GM20431 (cell line): ENCODE results near the gene DISP3.

Experiments
- in situ Hi-C: fragments of 300-500 bp; cut with MseI, MboI; formaldehyde crosslinking; loops from one replicate; pipeline ENCODE4 v1.15.0; 2020; ENCODE audit warnings: low sequenced_read_pairs; ENCODE audit not compliant: unreplicated experiment

DISP3 gene

DNA sequence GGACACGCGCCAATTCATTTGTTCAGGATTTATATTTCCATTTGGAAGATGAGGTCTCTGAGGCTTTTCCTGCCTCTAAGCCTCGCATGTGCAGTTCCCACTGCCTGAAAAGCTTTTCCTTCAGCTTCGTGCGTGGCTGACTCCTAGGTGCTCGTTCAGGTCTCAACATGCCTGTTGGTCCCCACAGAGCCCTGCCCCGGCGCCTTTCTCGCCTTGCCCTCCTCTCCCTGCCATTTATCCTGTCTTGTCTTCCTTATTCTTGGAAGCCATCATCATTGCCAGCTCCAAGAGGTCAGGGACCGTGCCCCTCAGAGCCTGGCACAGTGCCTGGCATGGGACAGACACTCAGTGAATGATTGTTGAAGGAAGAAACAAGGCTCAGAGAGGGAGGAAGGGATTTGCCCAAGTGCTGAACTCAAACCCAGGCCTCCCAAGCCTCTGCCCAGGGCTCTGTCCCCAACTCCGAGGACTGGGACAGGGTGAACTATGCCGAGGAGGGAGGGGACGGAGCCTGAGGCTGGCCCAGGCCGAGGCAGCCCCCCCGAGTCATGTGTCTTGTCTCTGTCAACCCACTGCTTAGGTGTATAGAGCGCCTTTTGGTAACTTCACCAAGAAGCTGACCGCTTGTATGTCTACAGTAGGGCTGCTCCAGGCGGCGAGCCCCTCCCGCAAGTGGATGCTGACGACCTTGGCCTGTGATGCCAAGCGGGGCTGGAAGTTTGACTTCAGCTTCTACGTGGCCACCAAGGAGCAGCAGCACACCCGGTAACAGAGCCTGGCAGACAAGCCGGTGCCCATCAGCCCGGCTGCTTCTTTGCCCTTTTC, 47.3 kb downstream of the DISP3 start:
- in situ Hi-C loops, result no loop called here

DNA sequence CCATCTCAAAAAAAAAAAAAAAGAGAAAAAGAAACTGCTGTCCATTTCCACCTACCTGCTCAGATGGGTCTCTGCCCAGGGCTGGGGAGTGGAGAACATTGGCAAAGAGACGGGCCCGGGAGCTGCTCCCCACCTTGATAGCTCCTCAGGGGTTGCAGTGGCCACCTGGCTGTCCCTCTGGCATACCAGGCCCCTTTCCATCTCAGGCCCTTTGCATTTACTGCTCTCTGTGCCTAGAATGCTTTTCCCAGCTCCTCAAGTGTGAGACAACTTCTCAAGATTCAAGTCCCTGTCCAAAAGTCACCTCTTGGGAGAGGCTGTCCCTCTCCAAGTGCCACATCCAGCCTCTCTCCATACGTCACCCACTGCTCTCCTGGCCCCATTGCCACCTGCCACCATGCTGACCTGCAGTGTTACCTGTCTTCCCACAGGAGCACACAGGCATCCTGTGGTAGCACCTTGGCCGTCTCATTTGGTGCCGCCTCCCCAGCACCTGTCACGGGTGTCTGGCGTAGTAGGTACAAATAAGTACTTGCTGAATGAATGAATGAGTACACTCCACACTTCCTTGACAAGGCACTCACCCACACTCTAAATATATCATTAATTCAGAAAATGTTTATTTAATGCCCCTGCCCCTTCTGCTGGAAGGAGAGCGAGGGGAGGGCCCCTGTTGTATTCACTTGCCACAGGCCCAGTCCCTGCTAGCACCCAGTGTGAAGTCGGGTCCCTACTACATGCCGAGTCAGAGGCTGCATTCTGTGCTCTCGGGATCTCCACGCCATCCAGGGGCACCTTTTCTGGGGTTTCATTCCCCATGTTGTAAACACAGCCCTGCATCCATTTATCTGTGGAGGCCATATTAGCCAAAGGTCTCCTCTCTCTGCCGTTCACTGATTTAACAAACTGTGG, 48.8 kb downstream of the DISP3 start:
- in situ Hi-C loops, result no loop called here

DNA sequence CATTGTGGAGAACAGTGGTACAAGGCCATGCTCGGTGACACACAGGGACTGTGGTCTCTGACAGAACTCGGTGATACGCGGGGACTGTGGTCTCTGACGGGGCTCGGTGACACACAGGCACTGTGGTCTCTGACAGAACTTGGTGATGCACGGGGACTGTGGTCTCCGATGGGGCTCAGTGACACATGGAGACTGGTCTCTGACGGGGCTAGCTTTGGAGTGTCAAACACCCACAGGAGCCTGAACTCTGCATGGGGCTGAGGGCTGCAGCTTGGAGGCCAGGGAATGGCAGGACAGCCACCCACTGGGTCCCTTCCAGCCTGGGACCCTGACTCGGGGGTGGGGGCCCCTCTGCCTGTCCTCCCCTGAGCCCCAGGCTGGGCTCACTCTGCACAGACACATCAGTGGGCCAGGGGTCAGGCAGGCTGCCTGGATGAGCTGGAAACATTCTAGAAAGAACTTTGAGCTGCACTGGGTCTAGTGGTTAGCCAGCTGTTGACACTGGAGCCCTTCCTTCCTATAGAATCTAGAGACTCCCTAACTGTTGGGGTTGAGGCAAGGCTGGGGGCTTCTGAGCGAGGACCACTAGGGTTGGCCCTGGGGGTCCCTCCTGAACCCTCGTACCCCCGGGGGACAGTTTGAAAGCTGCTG, 49.8 kb downstream of the DISP3 start:
- in situ Hi-C loops, result no loop called here

DNA sequence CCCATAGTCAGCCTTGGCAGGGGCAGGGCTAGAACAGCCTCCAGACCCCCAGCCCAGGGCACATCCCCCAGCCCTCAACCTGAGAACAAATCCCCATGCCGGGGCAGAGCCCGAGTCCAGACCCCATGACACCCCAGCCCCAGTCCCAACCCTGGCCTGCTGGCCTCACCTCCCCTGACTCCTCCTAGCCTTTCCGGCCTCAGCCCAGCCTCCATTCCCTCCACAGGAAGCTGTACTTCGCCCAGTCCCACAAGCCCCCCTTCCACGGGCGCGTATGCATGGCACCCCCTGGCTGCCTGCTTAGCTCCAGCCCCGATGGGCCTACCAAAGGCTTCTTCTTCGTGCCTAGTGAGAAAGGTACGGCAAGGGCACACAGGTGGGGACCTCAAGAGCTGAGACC, 50.4 kb downstream of the DISP3 start:
- in situ Hi-C loops, result no loop called here

DNA sequence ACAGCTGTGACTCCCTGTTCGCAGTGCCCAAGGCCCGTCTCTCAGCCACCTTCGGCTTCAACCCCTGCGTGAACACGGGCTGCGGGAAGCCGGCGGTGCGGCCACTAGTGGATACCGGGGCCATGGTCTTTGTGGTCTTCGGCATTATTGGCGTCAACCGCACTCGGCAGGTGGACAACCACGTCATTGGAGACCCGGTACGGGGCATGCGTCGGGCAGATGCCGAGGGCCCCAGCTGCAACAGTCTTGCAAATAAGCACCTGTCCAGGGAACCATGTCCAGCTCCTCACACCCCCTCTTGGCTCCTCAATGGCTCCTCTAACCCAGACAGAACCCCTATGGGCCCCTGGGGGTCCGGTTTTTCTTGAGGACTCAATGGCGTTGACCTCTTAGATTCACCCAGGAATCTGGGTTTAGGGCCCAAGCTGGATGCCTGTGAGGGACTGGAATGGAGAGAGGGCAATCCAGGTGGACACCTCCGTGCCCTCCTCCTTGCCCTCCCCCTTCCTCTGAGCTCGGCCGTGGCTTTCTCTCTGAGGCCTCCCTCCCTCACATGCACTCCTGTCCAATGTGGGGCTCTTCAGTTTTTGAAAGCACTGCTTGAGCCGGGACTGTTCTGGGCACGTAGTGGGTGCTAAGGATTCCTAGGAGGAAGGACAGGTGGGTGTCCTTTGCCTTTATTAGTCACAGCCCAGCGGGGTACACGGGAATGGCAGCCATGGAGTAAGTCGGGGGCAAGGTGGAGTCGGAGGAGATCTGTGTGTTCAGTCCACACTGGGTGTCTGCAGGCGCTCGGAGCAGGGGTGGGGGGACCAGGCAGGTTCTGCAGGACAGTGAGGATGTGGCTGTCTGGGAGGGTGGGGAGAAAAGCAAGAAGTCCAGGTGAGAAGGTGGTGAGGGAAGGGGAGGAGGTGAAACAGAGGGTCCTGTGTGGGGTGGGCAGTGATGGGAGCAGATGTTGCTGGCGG, 51.1 kb downstream of the DISP3 start:
- in situ Hi-C loops, result no loop called here

DNA sequence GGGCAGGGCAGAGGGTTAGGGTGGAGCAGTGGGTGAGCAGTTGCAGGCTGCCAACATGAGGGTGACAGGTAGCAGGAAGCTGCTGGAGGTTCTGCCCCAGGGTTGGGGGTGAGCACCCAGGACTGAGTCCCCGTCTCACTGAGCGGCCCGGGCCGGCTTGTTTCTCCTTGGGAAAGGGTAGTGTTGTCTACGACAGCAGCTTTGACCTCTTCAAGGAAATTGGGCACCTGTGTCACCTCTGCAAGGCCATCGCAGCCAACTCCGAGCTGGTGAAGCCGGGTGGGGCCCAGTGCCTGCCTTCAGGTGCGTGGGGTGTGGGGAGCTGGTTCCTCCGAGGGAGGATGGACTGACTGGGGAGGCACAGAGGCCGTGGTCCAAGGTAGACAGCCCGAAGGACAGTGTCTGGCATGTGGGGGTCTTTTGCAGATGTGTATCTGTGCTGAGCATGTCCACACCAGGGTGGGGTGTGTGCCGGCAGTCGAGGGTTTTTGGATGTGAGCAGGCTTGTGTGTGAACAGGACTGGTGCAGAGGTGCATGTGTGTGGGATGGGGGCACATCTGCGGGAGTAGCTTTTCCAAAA, 51.9 kb downstream of the DISP3 start:
- in situ Hi-C loops, result no loop called here

DNA sequence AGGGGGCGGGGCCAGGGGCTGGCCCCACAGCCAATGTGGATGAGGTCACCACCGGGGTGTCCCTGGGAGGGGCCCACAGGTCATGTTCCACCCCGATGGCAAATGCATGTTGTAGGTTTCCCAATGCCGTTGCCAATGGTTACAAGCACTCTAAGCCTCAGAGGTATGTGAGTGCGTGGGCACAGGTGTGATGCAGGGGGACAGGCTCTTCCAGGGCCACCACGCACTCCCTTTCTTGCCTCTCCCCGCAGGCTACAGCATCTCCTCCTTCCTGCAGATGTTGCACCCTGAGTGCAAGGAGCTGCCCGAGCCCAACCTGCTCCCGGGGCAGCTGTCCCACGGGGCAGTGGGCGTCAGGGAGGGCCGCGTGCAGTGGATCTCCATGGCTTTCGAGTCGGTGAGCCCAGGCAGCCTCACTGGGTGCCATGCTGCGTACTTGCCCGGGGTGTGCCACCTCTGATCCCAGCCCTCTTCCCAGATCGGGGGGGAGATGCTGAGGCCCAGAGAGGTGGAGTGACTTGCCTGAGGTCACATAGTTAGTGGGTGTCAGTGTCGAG, 52.4 kb downstream of the DISP3 start:
- in situ Hi-C loops, result no loop called here

DNA sequence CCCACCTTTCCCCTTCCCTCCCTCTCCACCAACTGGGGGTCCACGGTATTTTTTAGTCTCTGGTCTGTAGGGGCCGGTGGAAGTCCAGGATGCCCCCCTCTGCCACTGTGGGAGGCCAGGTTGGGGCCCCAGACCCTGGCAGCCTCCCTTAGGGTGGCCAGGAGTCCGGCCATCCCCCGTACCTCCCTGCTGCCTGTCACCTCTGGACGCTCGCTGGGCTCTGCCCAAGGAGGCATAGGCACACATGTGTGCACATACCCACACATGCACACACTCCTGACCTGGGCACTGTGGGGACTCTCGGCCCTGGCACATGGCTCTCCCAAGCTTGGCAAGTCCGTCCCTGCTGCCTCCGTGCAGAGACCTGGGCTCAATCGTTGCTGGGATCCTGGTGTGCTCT, 53.0 kb downstream of the DISP3 start:
- in situ Hi-C loops, result no loop called here

DNA sequence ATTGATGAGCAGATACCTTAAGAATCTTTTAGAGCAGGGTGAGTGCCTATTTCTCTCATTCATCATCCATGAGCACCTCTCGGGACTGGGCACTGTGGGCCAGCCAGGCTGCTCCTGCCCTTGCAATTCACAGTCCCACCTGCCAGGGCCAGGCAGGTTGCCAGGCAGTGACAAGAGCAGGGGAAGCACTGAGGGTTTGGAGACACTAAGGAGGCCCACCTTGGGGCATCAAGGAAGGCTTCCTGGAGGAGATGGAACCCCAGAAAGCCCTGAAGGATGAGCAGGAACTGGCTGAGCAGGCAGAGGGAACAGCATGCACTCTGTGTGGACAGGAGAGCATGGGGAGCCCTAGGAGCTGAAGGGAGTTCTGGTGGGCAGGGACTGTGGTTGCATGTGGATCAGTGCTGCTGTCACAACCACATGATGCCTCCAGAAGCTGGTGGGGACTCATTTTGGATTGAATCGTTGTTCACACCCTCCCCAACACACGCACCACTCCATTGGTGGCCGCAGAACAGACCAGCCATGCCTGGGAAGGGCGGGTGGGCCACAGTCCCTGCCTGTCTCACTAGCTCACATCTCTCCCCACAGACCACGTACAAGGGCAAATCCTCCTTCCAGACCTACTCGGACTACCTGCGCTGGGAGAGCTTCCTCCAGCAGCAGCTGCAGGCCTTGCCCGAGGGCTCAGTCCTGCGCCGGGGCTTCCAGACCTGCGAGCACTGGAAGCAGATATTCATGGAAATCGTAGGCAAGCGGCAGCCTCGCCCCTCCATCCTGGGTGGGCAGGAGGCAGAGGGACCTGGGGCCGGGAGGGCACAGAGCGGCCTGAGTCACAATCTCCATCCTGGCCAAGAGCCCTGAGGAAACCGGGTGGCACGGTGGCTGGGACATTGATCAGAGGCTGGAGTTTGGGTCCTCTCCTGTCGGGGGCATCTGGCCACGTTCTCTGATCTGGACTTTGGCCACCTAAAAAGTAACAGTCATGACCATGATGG, 55.1 kb downstream of the DISP3 start:
- in situ Hi-C loops, result no loop called here

DNA sequence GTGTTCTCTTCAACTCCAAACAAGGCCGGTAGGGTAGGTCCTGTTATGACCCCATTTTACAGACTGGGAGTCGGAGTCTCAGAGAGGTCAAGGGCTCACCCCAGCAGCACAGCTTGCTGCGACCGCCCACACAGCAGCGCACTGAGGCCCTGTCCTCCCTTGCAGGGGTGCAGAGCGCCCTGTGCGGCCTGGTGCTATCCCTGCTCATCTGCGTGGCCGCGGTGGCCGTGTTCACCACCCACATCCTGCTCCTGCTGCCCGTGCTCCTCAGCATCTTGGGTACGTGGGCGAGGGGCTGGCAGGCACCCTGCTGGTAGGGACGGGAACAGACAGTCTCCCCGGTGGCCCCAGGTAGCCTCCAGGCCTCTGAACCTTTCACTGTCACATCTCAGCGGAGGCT, 55.9 kb downstream of the DISP3 start:
- in situ Hi-C loops, result no loop called here

DNA sequence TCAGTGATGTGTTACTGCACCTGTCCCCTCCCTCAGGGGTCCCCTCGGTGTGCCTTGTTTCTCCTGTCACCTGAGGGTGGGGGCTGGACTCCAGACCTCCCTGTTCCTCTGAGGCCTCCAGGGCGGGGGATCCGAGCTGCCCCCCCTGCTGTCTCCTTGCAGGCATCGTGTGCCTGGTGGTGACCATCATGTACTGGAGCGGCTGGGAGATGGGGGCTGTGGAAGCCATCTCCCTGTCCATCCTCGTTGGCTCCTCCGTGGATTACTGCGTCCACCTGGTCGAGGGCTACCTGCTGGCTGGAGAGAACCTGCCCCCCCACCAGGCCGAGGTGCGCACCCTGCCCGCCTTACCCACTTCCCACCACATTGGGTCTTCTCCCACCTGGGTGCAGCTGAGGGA, 56.4 kb downstream of the DISP3 start:
- in situ Hi-C loops, result no loop called here

DNA sequence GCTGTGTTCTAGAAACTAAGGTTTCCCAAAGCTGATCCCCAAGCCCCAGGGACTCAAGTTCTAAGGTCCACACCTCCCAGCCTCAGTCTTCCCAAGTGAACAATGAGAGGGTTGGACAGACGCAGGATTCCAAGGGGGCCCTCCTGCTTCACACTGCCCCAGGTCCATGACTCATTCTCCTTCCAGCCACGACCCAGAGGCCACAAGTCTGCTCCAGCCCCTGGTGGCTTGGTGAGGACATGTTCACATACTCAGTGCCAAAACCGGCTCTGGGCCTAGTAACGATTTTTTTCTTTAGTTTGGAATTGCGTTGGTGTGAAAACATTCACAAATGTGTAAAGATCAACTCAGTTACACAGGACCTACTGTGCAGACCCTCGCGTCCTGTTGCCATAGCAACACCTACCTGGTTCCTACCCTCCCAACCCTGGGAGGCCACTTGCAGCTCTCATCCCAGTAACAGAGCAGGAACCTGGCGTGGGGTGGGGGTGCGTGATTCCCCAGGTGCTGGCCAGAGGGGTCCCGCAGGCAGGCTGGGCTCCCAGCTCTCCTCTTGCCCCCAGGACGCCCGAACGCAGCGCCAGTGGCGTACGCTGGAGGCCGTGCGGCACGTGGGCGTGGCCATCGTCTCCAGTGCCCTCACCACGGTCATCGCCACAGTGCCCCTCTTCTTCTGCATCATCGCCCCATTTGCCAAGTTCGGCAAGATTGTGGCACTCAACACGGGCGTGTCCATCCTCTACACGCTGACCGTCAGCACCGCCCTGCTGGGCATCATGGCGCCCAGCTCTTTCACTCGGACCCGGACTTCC, 57.0 kb downstream of the DISP3 start:
- in situ Hi-C loops, result no loop called here

DNA sequence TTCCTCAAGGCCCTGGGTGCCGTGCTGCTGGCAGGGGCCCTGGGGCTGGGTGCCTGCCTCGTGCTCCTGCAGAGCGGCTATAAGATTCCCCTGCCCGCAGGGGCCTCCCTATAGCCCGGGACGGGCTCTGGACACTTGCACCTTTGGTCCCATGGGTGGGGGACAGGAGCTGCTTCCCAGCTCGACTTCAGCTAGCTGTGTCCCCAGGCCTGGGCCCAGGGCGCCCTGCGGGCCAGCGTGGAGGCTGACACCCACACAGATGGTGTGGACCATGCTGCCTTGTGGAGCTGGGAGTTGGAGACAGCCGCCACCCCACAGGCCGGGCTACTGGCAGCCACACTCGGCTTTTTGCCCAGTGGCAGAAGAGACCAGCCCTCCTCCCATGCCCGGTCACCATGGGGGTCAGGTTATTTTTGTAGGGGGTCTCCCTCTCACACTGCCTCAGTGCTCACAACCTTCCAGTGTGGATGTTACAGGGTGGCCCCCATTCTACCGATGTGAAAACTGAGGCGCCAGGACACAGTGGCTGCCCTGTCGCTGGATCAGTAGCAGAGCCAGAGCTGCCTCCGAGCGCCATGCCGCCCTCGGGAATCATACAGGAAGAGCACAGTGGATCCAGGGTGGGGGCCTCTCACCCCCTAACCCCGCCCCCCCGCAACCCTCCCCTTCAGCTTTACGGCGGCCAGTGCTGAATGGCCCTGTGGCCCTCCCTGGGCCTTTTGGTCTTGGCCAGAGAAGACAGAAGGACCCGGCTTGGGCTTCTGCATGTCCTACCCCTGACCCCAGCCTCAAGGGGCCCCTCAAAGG, 57.8 kb downstream of the DISP3 start:
- in situ Hi-C loops, result no loop called here

DNA sequence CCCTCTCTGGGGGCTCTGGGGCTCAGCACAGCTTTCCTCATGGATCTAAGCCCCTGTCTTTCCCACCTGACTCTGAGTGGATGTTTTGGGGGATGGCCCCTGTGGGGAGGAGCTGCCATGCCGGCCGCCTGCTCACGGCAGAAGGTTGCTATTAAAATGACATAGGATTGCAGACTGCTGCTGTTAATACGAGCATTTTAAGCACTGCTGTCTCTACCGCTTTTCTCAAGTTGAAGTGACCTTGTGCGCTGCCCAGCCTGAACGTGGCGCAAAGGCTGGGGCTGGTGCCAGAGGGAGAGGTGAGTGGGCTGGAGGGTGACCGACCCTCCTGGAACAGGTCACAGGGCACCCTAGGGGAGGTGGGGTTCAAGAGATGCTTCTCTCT, 58.4 kb downstream of the DISP3 start:
- in situ Hi-C loops, result no loop called here

DNA sequence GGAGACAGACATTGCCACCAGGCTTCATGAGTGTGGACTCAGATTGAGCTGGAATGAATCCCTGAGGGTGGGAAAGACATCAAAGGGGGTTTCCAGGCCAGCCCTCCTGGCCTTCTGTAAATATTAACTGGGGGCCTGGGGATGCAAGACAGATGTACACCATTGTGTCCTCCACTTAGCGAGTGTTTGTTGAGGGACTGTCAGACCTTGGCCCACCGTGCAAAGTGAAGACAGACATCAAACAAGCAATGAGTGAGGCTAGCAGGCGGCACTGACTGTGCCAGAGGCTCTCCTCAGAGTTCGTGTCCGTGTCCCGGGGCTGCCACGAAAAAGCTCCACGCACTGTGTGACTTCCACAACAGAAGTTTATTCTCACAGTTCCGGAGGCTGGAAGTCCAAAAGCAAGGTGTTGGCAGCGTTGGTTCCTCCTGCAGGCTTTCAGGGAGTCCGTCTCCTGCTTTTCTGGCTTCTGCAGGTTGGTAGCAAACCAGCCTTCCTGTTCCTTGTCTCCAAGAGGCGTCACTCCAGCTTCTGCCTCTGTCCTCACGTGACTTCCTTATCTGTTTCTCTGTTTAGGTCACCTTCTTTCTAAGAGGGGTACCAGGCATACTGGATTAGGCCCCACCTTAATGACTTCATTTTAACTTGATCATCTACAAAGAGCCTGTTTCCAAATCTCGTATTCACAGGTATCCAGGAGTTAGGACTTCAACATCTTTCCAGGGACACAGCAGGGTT, 59.1 kb downstream of the DISP3 start:
- in situ Hi-C loops, result no loop called here

DNA sequence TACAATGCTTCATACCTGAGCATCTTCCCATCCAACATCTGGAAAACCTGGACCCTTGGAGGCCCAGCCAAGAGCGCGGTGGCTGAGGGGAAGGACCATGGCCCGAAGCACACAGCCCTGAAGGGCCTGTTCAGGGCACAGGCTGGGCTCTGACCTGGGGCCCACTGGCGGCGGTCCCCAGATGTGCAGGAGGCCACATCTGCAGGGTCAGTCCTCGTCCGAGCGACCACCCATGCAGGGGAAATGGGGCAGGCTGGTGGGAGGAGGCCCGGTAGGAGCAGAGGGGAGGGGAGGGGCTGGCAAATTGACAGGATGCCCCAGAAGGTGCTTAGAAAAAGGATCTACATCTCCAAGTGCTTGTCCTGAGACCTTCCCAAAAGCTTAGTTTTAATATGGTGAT, 59.9 kb downstream of the DISP3 start:
- in situ Hi-C loops, result no loop called here
